HepG2 (cell line): ENCODE results near the gene DLX5. TPM values are rescaled to one million over a fixed set of nuclear protein-coding genes. Genes with fewer than 3 reads are reported as not detected.

ENCODE experiments used
- ATAC-seq: fragments of 200-7000 bp; cut with Tn5 transposase; 3 replicates; pipeline ENCODE4 v1.9.1; 2020; ENCODE audit warnings: mild to moderate bottlenecking, moderate library complexity
- BruUV-seq: library from RNA; stranded (reverse); fragments of 400-500 nt; replicated peaks from 2 replicates; lab custom pipeline; 2021; lab: Mats Ljungman, UMichigan
- CTCF ChIA-PET: fragments of 300-600 bp; formaldehyde crosslinking; extraction: SDS; loops from one replicate; lab custom pipeline; 2021; ENCODE audit warnings: low total read pairs, inconsistent platforms, low intra/inter-chr PET ratio; lab: Yijun Ruan, JAX
- POLR2A ChIA-PET: fragments of 350-600 bp; sonication (Branson Sonifier 250); formaldehyde crosslinking; loops from one replicate; lab custom pipeline; 2020; ENCODE audit warnings: antibody characterized with exemption, inconsistent platforms; lab: Yijun Ruan, JAX
- DNase-seq: peaks from one replicate; pipeline ENCODE4 v3.0.0-alpha.2; 2015; ENCODE audit warnings: low spot score
- FAIRE-seq: peaks from 3 replicates; lab custom pipeline; 2011; peaks lifted over from hg19 to GRCh38; lab: Jason Lieb, UNC
- H2AFZ ChIP-seq: one replicate; pipeline ENCODE4 v1.6.1; 2011; ENCODE audit warnings: low read length, inconsistent platforms
- H3K27ac ChIP-seq: fragments of 300-600 bp; 3 replicates; pipeline ENCODE4 v1.8.0; 2011; ENCODE audit warnings: mixed run types, mild to moderate bottlenecking, mixed read lengths, low read length, inconsistent platforms; ENCODE audit not compliant: insufficient read depth; ENCODE audit errors: extremely low read length
- H3K27me3 ChIP-seq, 2 experiments: fragments of 200-600 bp in 1 of 2; 2 replicates in 1 of 2; 3 replicates in 1 of 2; pipeline versions ENCODE4 v1.6.0 to v1.8.0; 2011; ENCODE audit warnings: low read length in 2 of 2, mild to moderate bottlenecking in 2 of 2, moderate library complexity in 2 of 2, inconsistent platforms in 1 of 2; ENCODE audit not compliant: insufficient read depth in 2 of 2, control insufficient read depth in 1 of 2
- H3K36me3 ChIP-seq, 2 experiments: fragments of 200-600 bp in 1 of 2; replicated peaks in 1 of 2; 2 replicates in 1 of 2; 3 replicates in 1 of 2; pipeline versions ENCODE4 v1.5.1 to v1.8.0; 2011; ENCODE audit warnings: low read length in 2 of 2, inconsistent platforms in 1 of 2; ENCODE audit not compliant: insufficient read depth in 2 of 2, control insufficient read depth in 1 of 2
- H3K4me1 ChIP-seq: 2 replicates; pipeline ENCODE4 v1.5.1; 2012; ENCODE audit warnings: low read length, inconsistent platforms; ENCODE audit not compliant: insufficient read depth
- H3K4me2 ChIP-seq: 2 replicates; pipeline ENCODE4 v1.6.0; 2011; ENCODE audit warnings: low read depth, low read length, inconsistent platforms
- H3K4me3 ChIP-seq, 3 experiments: fragments of 200-600 bp in 1 of 3; sonication (generic), shearing (Covaris generic) in 1 of 3; replicated peaks in 1 of 3; 2 replicates each; pipeline ENCODE4 v1.5.1; 2011 to 2016; ENCODE audit warnings: low read length in 3 of 3, inconsistent platforms in 2 of 3, low read depth in 2 of 3, mild to moderate bottlenecking in 2 of 3, control low read depth in 1 of 3, mixed read lengths in 1 of 3; ENCODE audit not compliant: insufficient read depth in 1 of 3
- H3K79me2 ChIP-seq: one replicate; pipeline ENCODE4 v1.6.1; 2011; ENCODE audit warnings: low read length, inconsistent platforms; ENCODE audit not compliant: insufficient read depth
- H3K9ac ChIP-seq: 2 replicates; pipeline ENCODE4 v1.6.0; 2011; ENCODE audit warnings: mild to moderate bottlenecking, low read depth, low read length, inconsistent platforms; ENCODE audit not compliant: insufficient read depth
- H3K9me3 ChIP-seq: 2 replicates; pipeline ENCODE4 v1.5.1; 2012; ENCODE audit warnings: mild to moderate bottlenecking, low read length
- H4K20me1 ChIP-seq: 2 replicates; pipeline ENCODE4 v1.6.0; 2011; ENCODE audit warnings: inconsistent platforms, mild to moderate bottlenecking, low read length, moderate library complexity; ENCODE audit not compliant: insufficient read depth
- CREB1 ChIP-seq, 2 experiments: fragments of 450-650 bp in 1 of 2; IDR thresholded peaks; 2 replicates each; pipeline ENCODE4 v1.6.1; 2016 to 2017; ENCODE audit warnings: control low read depth in 1 of 2, mild to moderate bottlenecking in 1 of 2, missing compliant biosample characterization in 1 of 2, missing genetic modification characterization in 1 of 2
- DRAP1 ChIP-seq: IDR thresholded peaks from 2 replicates; pipeline ENCODE4 v1.6.1; 2016; ENCODE audit warnings: missing genetic modification reagents, missing compliant biosample characterization
- FIP1L1 ChIP-seq: fragments of 200-400 bp; formaldehyde crosslinking; IDR thresholded peaks from 2 replicates; pipeline ENCODE4 v1.6.1; 2018; ENCODE audit warnings: low read depth, mild to moderate bottlenecking, low read length, moderate library complexity, borderline replicate concordance; ENCODE audit not compliant: insufficient read depth
- HHEX ChIP-seq: IDR thresholded peaks from 2 replicates; pipeline ENCODE4 v1.6.1; 2016; ENCODE audit warnings: control low read depth
- MIER2 ChIP-seq: IDR thresholded peaks from 2 replicates; pipeline ENCODE4 v1.6.1; 2016; ENCODE audit warnings: missing biosample characterization, missing genetic modification reagents
- PCBP2 ChIP-seq: fragments of 200-400 bp; formaldehyde crosslinking; optimal IDR thresholded peaks from 2 replicates; pipeline ENCODE3; 2018; ENCODE audit warnings: low read length, low read depth; ENCODE audit not compliant: poor library complexity, severe bottlenecking
- SMAD9 ChIP-seq: sonication (generic); formaldehyde crosslinking; IDR thresholded peaks from 2 replicates; pipeline ENCODE4 v1.5.1; 2020; ENCODE audit warnings: mild to moderate bottlenecking, missing genetic modification reagents
- SMARCC2 ChIP-seq: fragments of 450-650 bp; IDR thresholded peaks from 2 replicates; pipeline ENCODE4 v1.6.1; 2017; ENCODE audit warnings: antibody characterized with exemption, mild to moderate bottlenecking
- TFDP2 ChIP-seq: sonication (generic); formaldehyde crosslinking; IDR thresholded peaks from 2 replicates; pipeline ENCODE4 v1.4.0; 2020; ENCODE audit warnings: missing genetic modification reagents
- ZBTB21 ChIP-seq: sonication (generic); formaldehyde crosslinking; IDR thresholded peaks from 2 replicates; pipeline ENCODE4 v1.4.0; 2020; ENCODE audit warnings: missing genetic modification reagents
- ZFP36L2 ChIP-seq: sonication (generic); formaldehyde crosslinking; IDR thresholded peaks from 2 replicates; pipeline ENCODE4 v1.4.0; 2020; ENCODE audit warnings: missing genetic modification reagents
- ZFY ChIP-seq: sonication (generic); formaldehyde crosslinking; IDR thresholded peaks from 2 replicates; pipeline ENCODE4 v1.4.0; 2020; ENCODE audit warnings: missing genetic modification reagents
- ZNF121 ChIP-seq: sonication (generic); formaldehyde crosslinking; IDR thresholded peaks from 2 replicates; pipeline ENCODE4 v1.5.0; 2020; ENCODE audit warnings: mild to moderate bottlenecking, missing genetic modification reagents
- ZNF235 ChIP-seq: sonication (generic); formaldehyde crosslinking; IDR thresholded peaks from 2 replicates; pipeline ENCODE4 v1.8.1; 2023; ENCODE audit warnings: mild to moderate bottlenecking, missing genetic modification reagents, borderline replicate concordance
- ZNF646 ChIP-seq: sonication (generic); formaldehyde crosslinking; IDR thresholded peaks from 2 replicates; pipeline ENCODE4 v1.9.0; 2021; ENCODE audit warnings: mild to moderate bottlenecking, missing genetic modification reagents
- ZNF7 ChIP-seq: IDR thresholded peaks from 2 replicates; pipeline ENCODE4 v1.6.1; 2016; ENCODE audit warnings: missing biosample characterization, missing genetic modification reagents
- ZNF772 ChIP-seq: sonication (generic); formaldehyde crosslinking; IDR thresholded peaks from 2 replicates; pipeline ENCODE4 v1.5.0; 2020; ENCODE audit warnings: mild to moderate bottlenecking, missing genetic modification reagents
- ZSCAN25 ChIP-seq: sonication (generic); formaldehyde crosslinking; IDR thresholded peaks from 2 replicates; pipeline ENCODE4 v1.8.0; 2022; ENCODE audit warnings: mild to moderate bottlenecking, missing genetic modification reagents
- WGBS: methylation state at CpG from one replicate; pipeline ENCODE4 v1.1.6; 2017; ENCODE audit warnings: low lambda C conversion rate; 5-methylcytosine and 5-hydroxymethylcytosine counted together
- in situ Hi-C: cut with HindIII; loops from 2 replicates; pipeline ENCODE4 v1.10.0; 2017; ENCODE audit warnings: low pct_unique_long_range_greater_than_20kb; ENCODE audit not compliant: extremely low pct_ligation_motif_present
- intact Hi-C: fragments of 100-400 bp; cut with micrococcal nuclease; formaldehyde crosslinking; loops from one replicate; pipeline ENCODE4 v1.10.0; 2022; ENCODE audit not compliant: unreplicated experiment
- polyA plus RNA-seq, 8 experiments: library from polyadenylated mRNA; depleted of rRNA in 3 of 8; stranded (reverse) in 7 of 8; unstranded in 1 of 8; fragments of >200 nt; fragmentation: Illumina TruSeq in 4 of 8; extraction: Trizol in 4 of 8; gene quantifications; 2 replicates each; pipeline versions ENCODE4 v1.2.1 to v1.2.3, GENCODE V29; 2011 to 2016; ENCODE audit warnings: low read depth in 4 of 8, missing spikeins in 1 of 8, mixed read lengths in 1 of 8; ENCODE audit not compliant: insufficient read depth in 1 of 8
- total RNA-seq, 5 experiments: library from RNA; depleted of rRNA; stranded (reverse); fragments of >200 nt; fragmentation: Illumina TruSeq; extraction: Trizol; gene quantifications; 2 replicates each; pipeline ENCODE4 v1.2.3, GENCODE V29; 2016; ENCODE audit warnings: low read depth in 1 of 5

Gene DLX5
- total and polyA plus RNA-seq, 2 of the 13 experiments (the other 11 are each of a cell fraction or from before 2014, with no cell fraction given), result not detected

GRCh38 chr7:96996111-96996957, 28.3 kb downstream of the DLX5 start:
- no peak for DNase-seq
- no peak for FAIRE-seq
- Histone ChIP-seq H3K9ac (no peak overlapping the region), H4K20me1 (no peaks in the 10 kb centered on the region), H3K27me3 (no peaks in the 10 kb centered on the region), H2AFZ (no peak overlapping the region), H3K4me2 (no peak overlapping the region), H3K27ac (no peak overlapping the region), H3K79me2 (no peaks in the 10 kb centered on the region), H3K4me1 (no peaks in the 10 kb centered on the region), H3K36me3 (no peaks in the 10 kb centered on the region), H3K4me3 (no peak overlapping the region), H3K9me3 (no peaks in the 10 kb centered on the region)
- 95% methylated on average over 21 of the region's 32 CpGs for WGBS
- no peak for ATAC-seq
- BruUV-seq, result no TSS peak
- intact Hi-C loops (no loop called here), in situ Hi-C loops (no loop called here)
- ChIA-PET CTCF (no interaction called here), POLR2A (no interaction called here)
- TF ChIP-seq PCBP2 (no peak), ZBTB21 (CRISPR knock-in tag) (no peak), SMAD9 (CRISPR knock-in tag) (no peak), SMARCC2 (no peak), HHEX (CRISPR knock-in tag) (no peak), ZNF7 (CRISPR knock-in tag) (no peak), ZNF646 (CRISPR knock-in tag) (no peak), FIP1L1 (no peak), ZSCAN25 (CRISPR knock-in tag) (no peak), ZFY (no peak), ZNF772 (no peak), ZNF121 (no peak), CREB1 (IDR thresholded peaks at IDR 0.05) (no peak), CREB1 (CRISPR knock-in tag; IDR thresholded peaks at IDR 0.05) (no peak), DRAP1 (CRISPR knock-in tag) (no peak), ZFP36L2 (CRISPR knock-in tag) (no peak), TFDP2 (CRISPR knock-in tag) (no peak), ZNF235 (CRISPR knock-in tag) (no peak), MIER2 (no peak)
